ENCODE measurements around the gene MAP3K14. TPM values are rescaled to one million over a fixed set of nuclear protein-coding genes. Genes with fewer than 3 reads are reported as not detected.
A peak's percentile ranks its signal among the peaks of the same experiment; 100 is the strongest.

The MAP3K14 gene
- total and polyA plus RNA-seq, 10 of the 15 experiments (the other 5 are each of a cell fraction or from before 2014, with no cell fraction given) = 2.1 to 33.3 (median 19.7) TPM

DNA sequence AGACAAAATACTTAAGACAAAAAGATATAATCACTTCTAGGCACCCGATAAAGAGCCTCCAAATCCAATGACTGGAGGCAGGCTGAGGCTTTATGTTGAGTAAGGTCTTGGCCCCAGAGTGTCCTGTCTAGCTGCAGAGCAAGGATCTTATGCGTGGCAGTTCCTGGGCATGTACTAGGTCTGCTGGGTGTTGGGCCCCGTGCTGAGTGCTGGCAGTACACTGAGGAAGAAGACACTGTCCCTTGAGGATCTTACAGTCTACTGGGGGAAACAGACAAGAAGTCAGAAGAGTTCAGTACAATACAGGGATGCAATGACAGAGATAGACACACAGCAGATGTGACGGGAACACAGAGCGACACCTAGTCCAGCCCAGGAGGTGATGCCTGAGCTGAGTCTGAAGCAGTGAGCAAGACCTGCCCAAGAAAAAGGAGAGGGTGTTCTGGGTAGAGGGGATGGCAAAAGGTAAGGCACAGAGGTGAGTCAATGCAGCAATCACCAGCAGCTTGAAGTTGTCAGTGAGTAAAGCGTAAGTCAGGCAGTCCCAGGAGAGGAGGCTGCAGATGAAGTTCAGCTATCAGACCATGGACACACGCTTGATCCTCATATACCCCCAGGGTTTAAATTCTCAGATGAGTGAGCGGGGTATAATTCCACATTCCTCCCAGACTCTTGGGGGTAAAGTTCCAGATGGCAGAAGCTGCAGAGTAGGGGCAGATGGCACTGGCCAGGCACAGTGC is 18.1 kb downstream of the MAP3K14 start:
- POLR2A ChIA-PET = interaction anchor here (1.1 to 11.6 kb wide), 4 partner anchors 9 to 59 kb away, joined by 3 to 203 read pairs (median 7); partner anchors contain the start of gene MAP3K14

More for the DNA sequence above, 18.1 kb downstream of the MAP3K14 start:
- Histone ChIP-seq H3K36me3 (ENCODE audit: control insufficient read depth in 2 of 2, insufficient read depth in 2 of 2, low read length in 1 of 2) (peaks cover 5 to 14% of the 10 kb centered on the region in 2 experiments; a peak in 3 of 4 replicates), H3K4me2 (ENCODE audit: control insufficient read depth, insufficient read depth) (peak overlapping the region; percentile 70), H3K79me2 (ENCODE audit: control insufficient read depth, insufficient read depth, low read length) (peaks cover 84% of the 10 kb centered on the region), H4K20me1 (ENCODE audit: control insufficient read depth, insufficient read depth) (no peaks in the 10 kb centered on the region), H3K9ac (ENCODE audit: control insufficient read depth, insufficient read depth, low read length) (peak overlapping the region; percentile 33; the same call in 1 of the 2 replicates), H3K27ac (ENCODE audit: control insufficient read depth, insufficient read depth) (peak overlapping the region; percentile 89), H3K4me1 (ENCODE audit: control insufficient read depth, insufficient read depth, low read length) (peaks cover 91% of the 10 kb centered on the region), H3K27me3 (replicated peaks in 1 of 2; ENCODE audit: control insufficient read depth in 2 of 2, insufficient read depth in 2 of 2, low read length in 1 of 2) (no peaks in the 10 kb centered on the region), H3K9me3 (replicated peaks; ENCODE audit: control insufficient read depth, insufficient read depth, low read length) (no peaks in the 10 kb centered on the region; the same call in 2 of the 3 replicates), H3K4me3 (no peak overlapping the region), H2AFZ (ENCODE audit: control insufficient read depth, low read depth, low read length) (no peak overlapping the region)
- ChIA-PET RAD21 (ENCODE audit: unreplicated experiment) (interaction anchor here (0.6 to 12.1 kb wide), 8 partner anchors 16 to 149 kb away, joined by 3 to 216 read pairs (median 4); partner anchors contain the start of gene MAP3K14), SMC1A (ENCODE audit: uncharacterized antibody, unreplicated experiment) (interaction anchor here (0.6 to 6.6 kb wide), 8 partner anchors 10 to 87 kb away, joined by 3 to 171 read pairs (median 4); partner anchors contain the start of gene MAP3K14), CTCF (interaction anchor here (0.7 to 6.1 kb wide), 13 partner anchors 10 to 248 kb away, joined by 3 to 103 read pairs (median 5); partner anchors contain the start of genes ACBD4, DCAKD and MAP3K14)
- ATAC-seq (peak; percentile 1; the same call in 1 of the 3 replicates), DNase-seq (ENCODE audit: low read depth, low spot score) (no peak), FAIRE-seq (no peak)
- no TSS peak for BruUV-seq (replicated peaks)
- in situ Hi-C loops (cut with MboI) (no loop called here), intact Hi-C loops (cut with micrococcal nuclease; ENCODE audit: unreplicated experiment) (no loop called here)
- WGBS (ENCODE audit: insufficient coverage, insufficient replicate concordance, low lambda C conversion rate, missing lambda C conversion rate) = 55% methylated on average over 8 of the region's 8 CpGs
- TF ChIP-seq, protein P1, sequence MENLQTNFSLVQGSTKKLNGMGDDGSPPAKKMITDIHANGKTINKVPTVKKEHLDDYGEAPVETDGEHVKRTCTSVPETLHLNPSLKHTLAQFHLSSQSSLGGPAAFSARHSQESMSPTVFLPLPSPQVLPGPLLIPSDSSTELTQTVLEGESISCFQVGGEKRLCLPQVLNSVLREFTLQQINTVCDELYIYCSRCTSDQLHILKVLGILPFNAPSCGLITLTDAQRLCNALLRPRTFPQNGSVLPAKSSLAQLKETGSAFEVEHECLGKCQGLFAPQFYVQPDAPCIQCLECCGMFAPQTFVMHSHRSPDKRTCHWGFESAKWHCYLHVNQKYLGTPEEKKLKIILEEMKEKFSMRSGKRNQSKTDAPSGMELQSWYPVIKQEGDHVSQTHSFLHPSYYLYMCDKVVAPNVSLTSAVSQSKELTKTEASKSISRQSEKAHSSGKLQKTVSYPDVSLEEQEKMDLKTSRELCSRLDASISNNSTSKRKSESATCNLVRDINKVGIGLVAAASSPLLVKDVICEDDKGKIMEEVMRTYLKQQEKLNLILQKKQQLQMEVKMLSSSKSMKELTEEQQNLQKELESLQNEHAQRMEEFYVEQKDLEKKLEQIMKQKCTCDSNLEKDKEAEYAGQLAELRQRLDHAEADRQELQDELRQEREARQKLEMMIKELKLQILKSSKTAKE (IDR thresholded peaks at IDR 0.05; ENCODE audit: low read depth, poor library complexity, severe bottlenecking) = no peak
- 0 out of 2 replicates have a peak, but pooled peaks have one; percentile 30 for TF ChIP-seq TCF3 (IDR thresholded peaks at IDR 0.05; ENCODE audit: borderline replicate concordance, insufficient read depth, low read depth, low read length)
- 0 out of 2 replicates have a peak, but pooled peaks have one; percentile 17 for TF ChIP-seq CREB1 (IDR thresholded peaks at IDR 0.05; ENCODE audit: low read depth)

Measured in GM12878 (cell line).